ENCODE measurements around the gene ARHGAP44. TPM values are rescaled to one million over a fixed set of nuclear protein-coding genes. Genes with fewer than 3 reads are reported as not detected.

ARHGAP44 gene
- total RNA-seq, 1 donor from 2014 or later = 5.9 TPM

- Histone ChIP-seq H3K27me3 (ENCODE audit: control insufficient read depth, insufficient read depth, low read length) (no peaks in the 10 kb centered on the region), H3K4me3 (ENCODE audit: low read depth, low read length) (no peak overlapping the region), H3K36me3 (ENCODE audit: control insufficient read depth, insufficient read depth, low read length) (peaks cover 8% of the 10 kb centered on the region)
- no peak for TF ChIP-seq CTCF (IDR thresholded peaks at IDR 0.05; ENCODE audit: insufficient read depth, low read length, poor library complexity, severe bottlenecking)
- DNase-seq (ENCODE audit: low read depth) = no peak
These were observed 204.3 kb downstream of the ARHGAP44 start for GRCh38 chr17:12993631-12994030.

DNA sequence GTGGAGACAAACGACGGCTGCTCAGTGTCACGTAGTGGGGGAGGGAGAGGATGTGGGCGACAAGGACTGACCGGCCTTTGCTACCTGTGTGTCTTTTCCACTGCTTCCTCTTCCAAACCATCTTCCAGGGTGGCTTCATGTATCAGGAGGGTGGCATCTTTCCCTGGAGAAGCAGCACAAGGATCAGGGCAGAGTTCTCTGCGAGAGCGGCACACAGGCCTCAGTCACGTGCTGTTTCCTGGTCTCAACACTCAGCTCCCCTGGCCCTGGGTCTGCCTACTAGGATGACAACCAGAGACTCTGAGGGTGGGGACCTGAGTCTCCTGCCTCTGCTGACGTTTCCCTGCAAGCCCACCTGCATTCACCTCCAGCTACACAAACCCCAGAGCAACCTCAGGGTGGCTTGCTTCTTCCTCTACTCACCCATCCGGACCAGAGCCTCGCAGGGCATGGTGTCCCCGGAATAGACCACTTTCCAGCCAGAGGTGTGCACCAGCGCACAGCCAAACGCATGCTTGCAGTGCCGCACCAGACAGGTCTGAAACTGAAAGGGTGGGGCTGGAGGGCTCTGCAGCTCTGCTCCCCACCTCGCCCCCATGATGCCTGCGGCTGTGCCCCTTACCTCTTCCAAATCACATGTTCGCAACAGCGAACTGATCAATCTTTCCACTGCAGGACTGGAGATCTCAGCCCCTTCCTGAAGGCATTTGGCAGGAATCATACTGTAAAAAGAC is 205.2 kb downstream of the ARHGAP44 start:
- Histone ChIP-seq H3K36me3 (ENCODE audit: control insufficient read depth, insufficient read depth, low read length) (peaks cover 9% of the 10 kb centered on the region), H3K27me3 (ENCODE audit: control insufficient read depth, insufficient read depth, low read length) (no peaks in the 10 kb centered on the region), H3K4me3 (ENCODE audit: low read depth, low read length) (no peak overlapping the region)
- no peak for TF ChIP-seq CTCF (IDR thresholded peaks at IDR 0.05; ENCODE audit: insufficient read depth, low read length, poor library complexity, severe bottlenecking)
- DNase-seq (ENCODE audit: low read depth) = no peak

DNA sequence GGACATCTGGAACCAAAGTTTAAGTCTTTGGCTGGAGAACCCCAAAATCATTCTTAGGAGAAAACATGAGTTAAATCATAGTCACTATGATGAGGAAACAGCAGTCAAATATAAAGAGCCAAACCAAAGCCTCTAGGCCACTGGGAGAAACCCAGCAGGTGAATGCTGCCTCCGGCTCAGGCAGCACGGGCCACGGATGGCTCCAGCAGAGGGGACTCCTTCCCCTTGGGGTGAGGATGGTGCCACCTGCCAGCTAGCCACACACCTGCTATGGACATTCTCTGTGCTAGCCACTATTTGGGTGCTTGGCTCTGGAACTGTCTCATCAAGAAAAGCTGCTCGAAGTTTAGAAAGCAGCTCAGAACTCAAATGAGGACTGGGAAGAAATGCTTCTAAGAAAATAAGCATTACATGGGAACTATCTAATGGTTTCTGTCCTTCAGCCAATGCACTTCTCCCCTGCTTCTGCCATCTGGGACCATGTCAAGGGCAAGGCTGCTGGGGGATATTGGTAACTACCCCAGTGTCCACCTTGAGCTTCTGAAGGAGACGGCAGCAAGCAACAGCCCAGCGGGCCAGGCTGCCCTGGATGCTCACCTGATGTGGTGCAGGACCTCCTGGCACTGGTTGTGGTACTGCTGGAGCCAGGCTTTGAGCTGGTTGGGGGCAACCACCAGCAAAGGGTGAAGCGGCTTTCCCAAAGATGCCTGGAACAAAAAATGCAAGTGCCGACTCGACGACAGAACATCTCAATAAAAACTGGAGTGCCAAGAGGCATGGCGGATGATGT is 206.0 kb downstream of the ARHGAP44 start:
- no peak for TF ChIP-seq CTCF (IDR thresholded peaks at IDR 0.05; ENCODE audit: insufficient read depth, low read length, poor library complexity, severe bottlenecking)
- no peak for DNase-seq (ENCODE audit: low read depth)
- no peak overlapping the region for H3K4me3 ChIP-seq (ENCODE audit: low read depth, low read length)
- H3K36me3 ChIP-seq (ENCODE audit: control insufficient read depth, insufficient read depth, low read length) = peaks cover 10% of the 10 kb centered on the region
- H3K27me3 ChIP-seq (ENCODE audit: control insufficient read depth, insufficient read depth, low read length) = no peaks in the 10 kb centered on the region

DNA sequence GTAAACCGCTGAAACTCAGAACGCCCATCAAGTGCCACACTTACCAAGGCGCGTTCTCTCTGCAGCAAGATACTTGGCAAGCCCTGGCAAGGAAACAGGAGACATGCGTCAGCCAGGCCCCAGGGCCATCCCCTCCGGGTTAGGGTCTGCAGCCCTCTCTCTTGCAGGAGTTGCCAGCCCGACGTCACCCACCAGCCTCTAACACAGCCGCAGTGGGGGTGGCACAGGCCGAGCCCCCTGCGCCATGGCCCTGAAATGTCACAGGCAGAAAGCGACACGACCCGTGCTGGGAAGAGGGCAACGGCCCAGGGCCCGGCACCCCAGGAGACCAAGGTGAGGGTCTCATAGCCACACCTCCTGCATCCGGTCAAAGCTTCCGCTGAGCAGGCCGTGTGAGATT is 206.6 kb downstream of the ARHGAP44 start:
- TF ChIP-seq CTCF (IDR thresholded peaks at IDR 0.05; ENCODE audit: insufficient read depth, low read length, poor library complexity, severe bottlenecking) = no peak
- no peak for DNase-seq (ENCODE audit: low read depth)
- Histone ChIP-seq H3K27me3 (ENCODE audit: control insufficient read depth, insufficient read depth, low read length) (no peaks in the 10 kb centered on the region), H3K4me3 (ENCODE audit: low read depth, low read length) (no peak overlapping the region), H3K36me3 (ENCODE audit: control insufficient read depth, insufficient read depth, low read length) (peaks cover 10% of the 10 kb centered on the region)

GRCh38 chr17:12996357-12996756 is 207.1 kb downstream of the ARHGAP44 start:
- Histone ChIP-seq H3K4me3 (ENCODE audit: low read depth, low read length) (no peak overlapping the region), H3K36me3 (ENCODE audit: control insufficient read depth, insufficient read depth, low read length) (peaks cover 10% of the 10 kb centered on the region), H3K27me3 (ENCODE audit: control insufficient read depth, insufficient read depth, low read length) (no peaks in the 10 kb centered on the region)
- no peak for DNase-seq (ENCODE audit: low read depth)
- no peak for TF ChIP-seq CTCF (IDR thresholded peaks at IDR 0.05; ENCODE audit: insufficient read depth, low read length, poor library complexity, severe bottlenecking)
